ENCODE measurements around the gene ACAP2. TPM values are rescaled to one million over a fixed set of nuclear protein-coding genes. Genes with fewer than 3 reads are reported as not detected.
A peak's percentile ranks its signal among the peaks of the same experiment; 100 is the strongest.

ACAP2 gene
- polyA plus RNA-seq, 3 donors, result 41.5 to 96.5 (median 71.6) TPM

DNA sequence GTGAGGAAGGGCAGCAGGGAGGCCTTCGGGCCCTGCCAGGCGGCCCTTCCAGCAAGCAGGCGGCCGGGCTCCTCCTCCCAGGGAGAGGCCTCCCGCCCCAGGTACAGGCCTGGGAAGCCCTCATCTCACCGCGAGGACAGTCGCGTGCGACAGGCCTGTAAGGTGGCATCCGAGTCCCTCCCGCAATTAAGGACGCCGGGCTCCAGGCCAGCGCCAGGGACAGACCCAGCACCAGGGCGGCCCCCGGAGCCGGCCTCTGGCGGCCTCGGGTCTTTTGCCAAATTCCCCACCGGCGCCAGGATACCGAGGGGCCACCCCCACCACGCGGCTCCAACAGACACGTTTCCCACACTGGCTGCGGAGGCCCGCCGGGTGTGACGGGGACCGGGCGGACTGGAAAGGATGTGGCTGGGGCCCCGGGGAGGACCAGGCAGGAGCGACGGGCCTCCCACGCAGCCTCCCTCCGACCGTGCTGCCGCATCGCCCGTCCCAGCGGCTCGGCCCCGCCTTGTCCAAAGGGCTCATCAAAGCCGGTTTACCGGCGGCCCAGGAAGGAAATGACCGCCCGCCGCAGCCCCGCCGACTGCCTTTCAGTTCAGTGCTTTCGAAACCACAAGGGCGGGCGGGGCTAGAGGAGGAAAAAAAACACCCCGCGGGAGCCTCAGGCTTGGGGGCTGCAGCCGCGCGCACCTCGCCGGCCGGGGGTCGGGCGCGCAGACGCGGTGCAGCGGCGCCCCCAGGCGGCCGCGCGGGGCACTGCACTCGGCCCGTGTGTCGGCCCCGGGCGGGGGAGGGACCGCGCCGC lies 183.1 kb downstream of the ACAP2 start:
- Histone ChIP-seq H3K27ac (ENCODE audit: low read depth in 1 of 2, low read length in 2 of 2) (peak overlapping the region; percentile 54 to 92), H3K79me2 (ENCODE audit: insufficient read depth, low read length) (peaks cover 19% of the 10 kb centered on the region), H3K4me1 (ENCODE audit: control insufficient read depth in 1 of 2, insufficient read depth in 2 of 2, low read length in 2 of 2) (peaks cover 38 to 53% of the 10 kb centered on the region in 2 donors), H3K4me3 (replicated peaks in 1 of 3; ENCODE audit: low read depth in 2 of 3, low read length in 3 of 3) (peak overlapping the region; percentile 49 to 95 (median 75)), H3K36me3 (replicated peaks in 1 of 2; ENCODE audit: control insufficient read depth in 1 of 2, insufficient read depth in 2 of 2, low read length in 2 of 2) (peaks cover 0 to 7% of the 10 kb centered on the region in 2 donors), H4K20me1 (ENCODE audit: insufficient read depth, low read length) (no peaks in the 10 kb centered on the region), H3K27me3 (ENCODE audit: control insufficient read depth in 2 of 2, insufficient read depth in 2 of 2, low read length in 2 of 2) (no peaks in the 10 kb centered on the region), H3K9me3 (replicated peaks in 1 of 2; ENCODE audit: control insufficient read depth in 1 of 2, insufficient read depth in 1 of 2, low read length in 2 of 2) (no peaks in the 10 kb centered on the region), H2AFZ (ENCODE audit: insufficient read depth, low read depth, low read length, poor library complexity, severe bottlenecking) (peak overlapping the region; percentile 94), H3K9ac (ENCODE audit: insufficient read depth, low read length, poor library complexity, severe bottlenecking) (peak overlapping the region; percentile 85), H3K4me2 (replicated peaks; ENCODE audit: extremely low read depth, low read length, poor library complexity, severe bottlenecking) (peak overlapping the region; percentile 96)
- TF ChIP-seq, protein P1, sequence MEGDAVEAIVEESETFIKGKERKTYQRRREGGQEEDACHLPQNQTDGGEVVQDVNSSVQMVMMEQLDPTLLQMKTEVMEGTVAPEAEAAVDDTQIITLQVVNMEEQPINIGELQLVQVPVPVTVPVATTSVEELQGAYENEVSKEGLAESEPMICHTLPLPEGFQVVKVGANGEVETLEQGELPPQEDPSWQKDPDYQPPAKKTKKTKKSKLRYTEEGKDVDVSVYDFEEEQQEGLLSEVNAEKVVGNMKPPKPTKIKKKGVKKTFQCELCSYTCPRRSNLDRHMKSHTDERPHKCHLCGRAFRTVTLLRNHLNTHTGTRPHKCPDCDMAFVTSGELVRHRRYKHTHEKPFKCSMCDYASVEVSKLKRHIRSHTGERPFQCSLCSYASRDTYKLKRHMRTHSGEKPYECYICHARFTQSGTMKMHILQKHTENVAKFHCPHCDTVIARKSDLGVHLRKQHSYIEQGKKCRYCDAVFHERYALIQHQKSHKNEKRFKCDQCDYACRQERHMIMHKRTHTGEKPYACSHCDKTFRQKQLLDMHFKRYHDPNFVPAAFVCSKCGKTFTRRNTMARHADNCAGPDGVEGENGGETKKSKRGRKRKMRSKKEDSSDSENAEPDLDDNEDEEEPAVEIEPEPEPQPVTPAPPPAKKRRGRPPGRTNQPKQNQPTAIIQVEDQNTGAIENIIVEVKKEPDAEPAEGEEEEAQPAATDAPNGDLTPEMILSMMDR (IDR thresholded peaks at IDR 0.05), result peak; percentile 93
- Mint-ChIP-seq H3K4me3 (peak overlapping the region; percentile 73 to 74), H3K4me1 (peaks cover 42% of the 10 kb centered on the region), H3K27me3 (ENCODE audit: low read depth in 3 of 3) (peaks cover 0 to 2% (median 0%) of the 10 kb centered on the region in 3 donors), H3K27ac (peak overlapping the region in 6 of 7 donors; percentile 14 to 82 (median 57)), H3K9me3 (no peaks in the 10 kb centered on the region), H3K36me3 (peaks cover 16 to 17% of the 10 kb centered on the region in 2 donors)
- intact Hi-C loops (cut with micrococcal nuclease), result loop anchor here (2.0 to 10.0 kb wide), 5 partner anchors 155 to 587 kb away; partner anchors contain the start of genes LSG1 (in 2 of the 2) and ACAP2 (in 1 of the 2)
- peak; percentile 84 to 87 (median 85) for DNase-seq
- WGBS (ENCODE audit: insufficient coverage), result 1% methylated on average over 79 of the region's 82 CpGs

DNA sequence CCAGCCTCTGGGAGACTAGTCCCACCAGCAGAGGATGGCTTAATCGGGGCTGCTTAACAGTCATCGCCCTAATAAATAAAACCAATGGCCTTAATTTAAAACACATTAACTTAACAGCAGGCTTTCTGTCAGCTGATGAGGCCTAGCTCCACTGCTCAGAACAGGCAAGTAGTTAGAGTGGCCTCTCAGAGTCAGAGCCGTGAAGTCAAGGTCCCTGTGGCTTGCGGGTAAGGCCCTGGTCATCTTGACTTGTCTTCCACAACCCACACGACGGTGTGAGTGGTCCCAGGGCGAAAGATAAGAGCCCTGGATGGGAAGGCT lies 183.7 kb downstream of the ACAP2 start:
- peak overlapping the region in 2 of 3 experiments; percentile 49 to 95 for H3K4me3 ChIP-seq (replicated peaks in 1 of 3; ENCODE audit: low read depth in 2 of 3, low read length in 3 of 3)
- Mint-ChIP-seq H3K27ac (peak overlapping the region in 3 of 7 donors; percentile 51 to 75 (median 66)), H3K4me3 (peak overlapping the region in 1 of 2 donors; percentile 37), H3K27me3 (ENCODE audit: low read depth in 3 of 3) (peaks cover 0 to 2% (median 0%) of the 10 kb centered on the region in 3 donors), H3K36me3 (peaks cover 12 to 13% of the 10 kb centered on the region in 2 donors), H3K9me3 (no peaks in the 10 kb centered on the region), H3K4me1 (peaks cover 36% of the 10 kb centered on the region)
- intact Hi-C loops (cut with micrococcal nuclease), result loop anchor here in 1 of 2 donors (10.0 kb wide), 1 partner anchor 154 kb away; no protein-coding TSS in a partner anchor
- H3K4me2 ChIP-seq (replicated peaks; ENCODE audit: extremely low read depth, low read length, poor library complexity, severe bottlenecking), result peak overlapping the region; percentile 96
- DNase-seq, result no peak
- H4K20me1 ChIP-seq (ENCODE audit: insufficient read depth, low read length), result no peaks in the 10 kb centered on the region
- H3K79me2 ChIP-seq (ENCODE audit: insufficient read depth, low read length), result peaks cover 21% of the 10 kb centered on the region
- peaks cover 32 to 48% of the 10 kb centered on the region in 2 donors for H3K4me1 ChIP-seq (ENCODE audit: control insufficient read depth in 1 of 2, insufficient read depth in 2 of 2, low read length in 2 of 2)
- H3K9me3 ChIP-seq (replicated peaks in 1 of 2; ENCODE audit: control insufficient read depth in 1 of 2, insufficient read depth in 1 of 2, low read length in 2 of 2), result no peaks in the 10 kb centered on the region
- TF ChIP-seq, protein P1 (IDR thresholded peaks at IDR 0.05), result no peak
- peaks cover 0 to 7% of the 10 kb centered on the region in 2 donors for H3K36me3 ChIP-seq (replicated peaks in 1 of 2; ENCODE audit: control insufficient read depth in 1 of 2, insufficient read depth in 2 of 2, low read length in 2 of 2)
- peak overlapping the region; percentile 94 for H2AFZ ChIP-seq (ENCODE audit: insufficient read depth, low read depth, low read length, poor library complexity, severe bottlenecking)
- H3K9ac ChIP-seq (ENCODE audit: insufficient read depth, low read length, poor library complexity, severe bottlenecking), result peak overlapping the region; percentile 85
- H3K27me3 ChIP-seq (ENCODE audit: control insufficient read depth in 2 of 2, insufficient read depth in 2 of 2, low read length in 2 of 2), result no peaks in the 10 kb centered on the region
- peak overlapping the region; percentile 54 to 92 for H3K27ac ChIP-seq (ENCODE audit: low read depth in 1 of 2, low read length in 2 of 2)
- 81% methylated on average over 3 of the region's 7 CpGs for WGBS (ENCODE audit: insufficient coverage)
